GM12878 (cell line): ENCODE data around the gene GRAMD1B.

Experiments used
- POLR2A ChIP-seq: IDR thresholded peaks from 2 replicates; pipeline ENCODE4 v1.6.1; 2011; ENCODE audit warnings: low read depth, mild to moderate bottlenecking, low read length
- YY1 ChIP-seq: IDR thresholded peaks from 2 replicates; pipeline ENCODE4 v1.6.1; 2011; ENCODE audit warnings: low read depth, mild to moderate bottlenecking, low read length
- ZNF384 ChIP-seq: IDR thresholded peaks from 2 replicates; pipeline ENCODE4 v1.6.1; 2012; ENCODE audit warnings: low read depth, mild to moderate bottlenecking, low read length, improper control_type of control experiment, borderline replicate concordance
- TF ChIP-seq, protein P1 (sequence below): IDR thresholded peaks from 2 replicates; pipeline ENCODE4 v1.6.1; 2012; ENCODE audit warnings: low read depth, low read length, improper control_type of control experiment

DNA sequence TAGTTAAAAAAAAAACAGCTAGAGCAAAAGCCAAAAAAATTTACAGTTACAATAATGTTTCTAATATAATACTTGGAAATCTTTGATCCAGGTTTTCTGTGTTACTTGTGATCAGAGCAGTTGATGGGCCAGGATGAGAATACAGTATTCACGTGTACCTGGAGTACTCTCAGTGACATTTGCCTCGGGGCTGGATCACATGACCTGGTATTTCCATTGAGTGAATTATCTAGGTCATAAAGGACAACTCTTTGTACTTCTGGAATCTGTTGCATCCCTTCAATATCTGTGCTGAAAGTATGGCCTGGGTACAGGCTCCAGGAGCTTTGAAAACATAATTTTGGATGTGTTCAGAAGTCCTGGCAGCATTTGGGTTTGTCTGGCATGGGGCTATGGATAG lies 93.5 kb downstream of the GRAMD1B start:
- TF ChIP-seq POLR2A (no peak), YY1 (no peak), ZNF384 (no peak)
- TF ChIP-seq, protein P1, sequence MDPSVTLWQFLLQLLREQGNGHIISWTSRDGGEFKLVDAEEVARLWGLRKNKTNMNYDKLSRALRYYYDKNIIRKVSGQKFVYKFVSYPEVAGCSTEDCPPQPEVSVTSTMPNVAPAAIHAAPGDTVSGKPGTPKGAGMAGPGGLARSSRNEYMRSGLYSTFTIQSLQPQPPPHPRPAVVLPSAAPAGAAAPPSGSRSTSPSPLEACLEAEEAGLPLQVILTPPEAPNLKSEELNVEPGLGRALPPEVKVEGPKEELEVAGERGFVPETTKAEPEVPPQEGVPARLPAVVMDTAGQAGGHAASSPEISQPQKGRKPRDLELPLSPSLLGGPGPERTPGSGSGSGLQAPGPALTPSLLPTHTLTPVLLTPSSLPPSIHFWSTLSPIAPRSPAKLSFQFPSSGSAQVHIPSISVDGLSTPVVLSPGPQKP = no peak
